Endothelial cell of umbilical vein (primary cell): Measurements from ENCODE around the gene MRPS23. TPM values are rescaled to one million over a fixed set of nuclear protein-coding genes. Genes with fewer than 3 reads are reported as not detected.

Experiments
- BruUV-seq: library from RNA; stranded (reverse); fragments of 400-500 nt; replicated peaks from 2 replicates; lab custom pipeline; 2021; lab: Mats Ljungman, UMichigan
- CTCF ChIA-PET: fragments of 300-600, 350-600 bp; sonication (Branson Sonifier 250); formaldehyde crosslinking; loops from one replicate; lab custom pipeline; 2021; ENCODE audit warnings: antibody characterized with exemption, inconsistent platforms; lab: Charles Lee
- POLR2A ChIA-PET: fragments of 300-600, 350-600 bp; sonication (Branson Sonifier 250); formaldehyde crosslinking; loops from one replicate; lab custom pipeline; 2021; ENCODE audit warnings: antibody characterized with exemption, inconsistent platforms; lab: Charles Lee
- DNase-seq: peaks from one replicate; pipeline ENCODE4 v3.0.0-alpha.2; 2011; ENCODE audit warnings: low read depth, low spot score
- FAIRE-seq: peaks from 2 replicates; lab custom pipeline; 2011; peaks lifted over from hg19 to GRCh38; lab: Jason Lieb, UNC
- H2AFZ ChIP-seq: 2 replicates; pipeline ENCODE4 v1.6.0; 2012; ENCODE audit warnings: low read depth, low read length, control low read depth, inconsistent platforms
- H3K27ac ChIP-seq: 2 replicates; pipeline ENCODE4 v1.5.1; 2011; ENCODE audit warnings: low read depth, mild to moderate bottlenecking, control low read depth, low read length, moderate library complexity; ENCODE audit not compliant: insufficient read depth
- H3K27me3 ChIP-seq, 2 experiments: 2 replicates each; pipeline versions ENCODE4 v1.6.0 to v1.6.1; 2011; ENCODE audit warnings: low read length in 2 of 2, mixed read lengths in 1 of 2; ENCODE audit not compliant: control insufficient read depth in 2 of 2, insufficient read depth in 2 of 2
- H3K36me3 ChIP-seq, 2 experiments: 2 replicates in 1 of 2; 3 replicates in 1 of 2; pipeline ENCODE4 v1.5.1; 2011; ENCODE audit warnings: low read length in 2 of 2, mild to moderate bottlenecking in 1 of 2, moderate library complexity in 1 of 2; ENCODE audit not compliant: control insufficient read depth in 2 of 2, insufficient read depth in 2 of 2; ENCODE audit errors: extremely low read depth in 1 of 2
- H3K4me1 ChIP-seq: 3 replicates; pipeline ENCODE4 v1.5.1; 2011; ENCODE audit warnings: mild to moderate bottlenecking, low read length; ENCODE audit not compliant: control insufficient read depth, insufficient read depth; ENCODE audit errors: extremely low read depth
- H3K4me2 ChIP-seq: 2 replicates; pipeline ENCODE4 v1.6.1; 2011; ENCODE audit warnings: low read length, control low read depth, mixed read lengths; ENCODE audit not compliant: insufficient read depth
- H3K4me3 ChIP-seq, 3 experiments: fragments of 200-600 bp in 1 of 3; sonication (generic), shearing (Covaris generic) in 1 of 3; replicated peaks in 1 of 3; 2 replicates each; pipeline ENCODE4 v1.5.1; 2011 to 2016; ENCODE audit warnings: control low read depth in 3 of 3, low read length in 3 of 3, mild to moderate bottlenecking in 2 of 3, inconsistent platforms in 1 of 3, low read depth in 1 of 3, moderate library complexity in 1 of 3; ENCODE audit not compliant: insufficient read depth in 1 of 3
- H3K79me2 ChIP-seq: 2 replicates; pipeline ENCODE4 v1.6.0; 2012; ENCODE audit warnings: low read length, inconsistent platforms; ENCODE audit not compliant: control insufficient read depth, insufficient read depth
- H3K9ac ChIP-seq: replicated peaks from 2 replicates; pipeline ENCODE3; 2011; ENCODE audit warnings: low read length, control low read depth; ENCODE audit not compliant: insufficient read depth; ENCODE audit errors: extremely low read depth
- H3K9me1 ChIP-seq: replicated peaks from 3 replicates; pipeline ENCODE4 v1.6.0; 2011; ENCODE audit warnings: mild to moderate bottlenecking, low read length; ENCODE audit not compliant: control insufficient read depth, insufficient read depth; ENCODE audit errors: extremely low read depth
- H3K9me3 ChIP-seq: replicated peaks from 2 replicates; pipeline ENCODE4 v1.5.1; 2012; ENCODE audit warnings: low read length, inconsistent platforms; ENCODE audit not compliant: control insufficient read depth, insufficient read depth
- H4K20me1 ChIP-seq: replicated peaks from 2 replicates; pipeline ENCODE3; 2011; ENCODE audit warnings: mild to moderate bottlenecking, low read length; ENCODE audit not compliant: control insufficient read depth, insufficient read depth; ENCODE audit errors: extremely low read depth
- EZH2 ChIP-seq: IDR thresholded peaks from 2 replicates; pipeline ENCODE4 v1.6.1; 2012; ENCODE audit warnings: borderline replicate concordance, low read depth, mild to moderate bottlenecking, moderate library complexity, low read length, inconsistent platforms; ENCODE audit not compliant: severe bottlenecking
- FOS ChIP-seq: IDR thresholded peaks from 2 replicates; pipeline ENCODE4 v1.6.1; 2011; ENCODE audit warnings: mild to moderate bottlenecking, low read length, moderate library complexity, borderline replicate concordance; ENCODE audit not compliant: insufficient read depth
- GATA2 ChIP-seq: IDR thresholded peaks from 2 replicates; pipeline ENCODE4 v1.7.0; 2011; ENCODE audit warnings: low read depth, mild to moderate bottlenecking, moderate library complexity, mixed read lengths, low read length; ENCODE audit not compliant: insufficient read length, insufficient read depth
- JUN ChIP-seq: IDR thresholded peaks from 2 replicates; pipeline ENCODE4 v1.6.1; 2011; ENCODE audit warnings: borderline replicate concordance, low read depth; ENCODE audit not compliant: insufficient read length, insufficient read depth
- MYC ChIP-seq: IDR thresholded peaks from one replicate; pipeline ENCODE4 v1.6.1; 2011; ENCODE audit warnings: mild to moderate bottlenecking, low read depth, low read length
- POLR2A ChIP-seq: IDR thresholded peaks from 2 replicates; pipeline ENCODE4 v1.6.1; 2012; ENCODE audit warnings: low read depth, mild to moderate bottlenecking, control low read depth, low read length
- POLR2AphosphoS5 ChIP-seq: IDR thresholded peaks from 2 replicates; pipeline ENCODE4 v1.6.1; 2012; ENCODE audit warnings: low read depth, mild to moderate bottlenecking, control low read depth, low read length, moderate library complexity; ENCODE audit not compliant: insufficient read depth
- dilution Hi-C: fragments of 300-500 bp; cut with MboI; formaldehyde crosslinking; loops from one replicate; pipeline ENCODE4 v1.15.0; 2019; ENCODE audit warnings: low sequenced_read_pairs; ENCODE audit not compliant: extremely low pct_ligation_motif_present
- intact Hi-C: fragments of 100-400 bp; cut with micrococcal nuclease; formaldehyde crosslinking; loops from one replicate; pipeline ENCODE4 v1.10.0; 2022
- polyA plus RNA-seq, 4 experiments: library from polyadenylated mRNA; depleted of rRNA in 3 of 4; stranded (reverse) in 3 of 4; unstranded in 1 of 4; fragments of >200 nt; gene quantifications; 2 replicates each; pipeline versions ENCODE4 v1.2.1 to v1.2.3, GENCODE V29; 2011 to 2012; ENCODE audit warnings: missing spikeins in 1 of 4
- total RNA-seq: library from RNA; stranded (reverse); gene quantifications from 2 replicates; pipeline ENCODE4 v1.2.3, GENCODE V29; 2021
- TF ChIP-seq, protein P1 (sequence below), 2 donors: IDR thresholded peaks; 1 replicate in 1 of 2; 2 replicates in 1 of 2; pipeline ENCODE4 v1.5.1; 2011; ENCODE audit warnings: low read length in 2 of 2, mild to moderate bottlenecking in 2 of 2, moderate library complexity in 2 of 2, control low read depth in 1 of 2, inconsistent platforms in 1 of 2, low read depth in 1 of 2; ENCODE audit not compliant: insufficient read depth in 1 of 2; ENCODE audit errors: extremely low read depth in 1 of 2
- TF ChIP-seq, protein P2 (sequence below): IDR thresholded peaks from 2 replicates; pipeline ENCODE4 v1.6.1; 2011; ENCODE audit not compliant: insufficient read depth, insufficient read length

Gene MRPS23
- total and polyA plus RNA-seq, 2 donors (not counting 3 experiments of a cell fraction or from before 2014, with no cell fraction given) = 39.9 to 46.2 TPM

DNA sequence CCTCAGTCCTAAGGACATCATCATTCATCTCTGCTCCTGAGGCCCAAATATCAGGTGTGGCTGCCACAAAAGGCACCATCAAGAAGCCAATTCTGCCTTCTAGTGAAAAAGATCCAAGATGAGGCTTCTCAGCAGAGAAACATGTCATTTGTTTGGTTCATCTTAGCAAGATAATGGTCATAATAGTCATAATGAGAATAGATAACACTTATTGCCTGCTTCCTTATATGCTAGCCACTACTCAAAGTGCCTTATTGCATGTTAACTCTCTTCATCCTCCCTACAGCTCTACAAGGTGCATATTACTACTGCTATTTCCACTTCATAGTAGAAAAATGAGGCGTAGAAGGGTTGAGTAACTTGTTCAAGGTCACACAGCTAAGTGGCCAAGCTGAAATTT, 45.0 kb upstream of the MRPS23 start:
- Histone ChIP-seq H3K4me3 (no peak overlapping the region), H3K27ac (no peak overlapping the region), H3K27me3 (no peaks in the 10 kb centered on the region), H2AFZ (no peak overlapping the region), H3K4me1 (peaks cover 23% of the 10 kb centered on the region), H3K9me1 (no peaks in the 10 kb centered on the region), H3K9ac (no peak overlapping the region), H3K79me2 (no peaks in the 10 kb centered on the region), H3K4me2 (no peak overlapping the region), H4K20me1 (no peaks in the 10 kb centered on the region), H3K9me3 (no peaks in the 10 kb centered on the region), H3K36me3 (no peaks in the 10 kb centered on the region)
- POLR2A ChIA-PET = no interaction called here
- dilution Hi-C loops = no loop called here
- FAIRE-seq = no peak
- CTCF ChIA-PET = interaction anchor here (6.1 kb wide), 1 partner anchor 20 kb away, joined by 67 read pairs; no protein-coding TSS in a partner anchor
- intact Hi-C loops = no loop called here
- no TSS peak for BruUV-seq
- DNase-seq = no peak
- TF ChIP-seq EZH2 (no peak), FOS (no peak), GATA2 (no peak), POLR2A (no peak), JUN (no peak), POLR2AphosphoS5 (no peak), MYC (no peak)
- TF ChIP-seq, protein P1, sequence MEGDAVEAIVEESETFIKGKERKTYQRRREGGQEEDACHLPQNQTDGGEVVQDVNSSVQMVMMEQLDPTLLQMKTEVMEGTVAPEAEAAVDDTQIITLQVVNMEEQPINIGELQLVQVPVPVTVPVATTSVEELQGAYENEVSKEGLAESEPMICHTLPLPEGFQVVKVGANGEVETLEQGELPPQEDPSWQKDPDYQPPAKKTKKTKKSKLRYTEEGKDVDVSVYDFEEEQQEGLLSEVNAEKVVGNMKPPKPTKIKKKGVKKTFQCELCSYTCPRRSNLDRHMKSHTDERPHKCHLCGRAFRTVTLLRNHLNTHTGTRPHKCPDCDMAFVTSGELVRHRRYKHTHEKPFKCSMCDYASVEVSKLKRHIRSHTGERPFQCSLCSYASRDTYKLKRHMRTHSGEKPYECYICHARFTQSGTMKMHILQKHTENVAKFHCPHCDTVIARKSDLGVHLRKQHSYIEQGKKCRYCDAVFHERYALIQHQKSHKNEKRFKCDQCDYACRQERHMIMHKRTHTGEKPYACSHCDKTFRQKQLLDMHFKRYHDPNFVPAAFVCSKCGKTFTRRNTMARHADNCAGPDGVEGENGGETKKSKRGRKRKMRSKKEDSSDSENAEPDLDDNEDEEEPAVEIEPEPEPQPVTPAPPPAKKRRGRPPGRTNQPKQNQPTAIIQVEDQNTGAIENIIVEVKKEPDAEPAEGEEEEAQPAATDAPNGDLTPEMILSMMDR (IDR thresholded peaks at IDR 0.05; ENCODE audit: extremely low read depth in 1 of 2, insufficient read depth in 1 of 2, low read depth in 1 of 2, low read length in 2 of 2) = no peak
- TF ChIP-seq, protein P2, sequence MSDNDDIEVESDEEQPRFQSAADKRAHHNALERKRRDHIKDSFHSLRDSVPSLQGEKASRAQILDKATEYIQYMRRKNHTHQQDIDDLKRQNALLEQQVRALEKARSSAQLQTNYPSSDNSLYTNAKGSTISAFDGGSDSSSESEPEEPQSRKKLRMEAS = no peak
